GM12875 (cell line): ENCODE measurements around the gene CPVL.

ENCODE experiments used
- H3K4me3 ChIP-seq: one replicate; pipeline ENCODE4 v1.5.1; 2011; ENCODE audit warnings: low read depth, low read length, control low read depth
- CTCF ChIP-seq: IDR thresholded peaks from 2 replicates; pipeline ENCODE4 v1.5.1; 2011; ENCODE audit warnings: low read depth, mild to moderate bottlenecking, control low read depth, inconsistent platforms, low read length, moderate library complexity, borderline replicate concordance; ENCODE audit not compliant: insufficient read depth

CPVL gene

DNA sequence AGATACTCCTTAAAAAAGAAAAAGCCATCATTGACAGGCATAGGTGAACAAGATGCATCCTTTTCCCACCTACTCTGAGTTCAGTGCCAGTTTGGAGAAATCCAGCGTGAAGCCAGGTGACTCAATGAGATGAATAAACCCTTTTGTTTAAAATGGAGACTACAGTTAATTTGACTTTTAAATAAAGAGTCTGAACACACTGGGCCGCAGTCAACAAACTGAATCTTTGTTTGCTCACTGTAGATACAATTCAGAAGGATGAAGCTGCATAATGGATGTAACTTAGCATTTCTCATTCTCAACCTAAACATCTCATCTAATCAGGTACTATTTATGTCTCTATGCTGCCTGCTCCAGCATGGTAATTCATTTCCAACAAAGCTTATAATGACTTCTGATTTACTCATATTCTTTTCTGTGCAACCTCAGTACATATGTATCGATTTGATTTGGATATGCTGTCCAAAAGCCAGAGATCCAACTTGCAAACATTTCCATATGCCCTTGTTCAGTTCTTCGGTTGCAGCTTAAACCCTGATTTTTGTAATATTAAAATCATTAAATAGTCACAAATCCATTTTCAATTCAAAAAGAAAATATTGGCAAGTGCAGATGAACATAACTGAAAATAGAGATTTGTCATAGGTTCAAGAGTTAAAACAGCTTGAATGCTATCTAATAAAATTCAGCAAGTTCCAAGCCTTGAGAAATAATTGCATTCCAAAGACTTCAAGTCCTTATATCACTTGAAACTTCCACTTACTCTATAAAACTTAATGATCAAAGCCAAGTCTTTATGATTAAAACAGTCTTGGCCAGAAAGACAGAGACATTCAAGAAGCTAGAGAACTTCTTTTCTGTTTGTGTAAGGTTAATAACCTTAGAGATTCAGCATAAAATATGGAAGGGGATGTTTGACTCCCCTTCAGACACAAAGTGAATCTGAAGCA is 67.8 kb downstream of the CPVL start:
- no peak for TF ChIP-seq CTCF
- H3K4me3 ChIP-seq = no peak overlapping the region

GRCh38 chr7:29077854-29078253 is 68.5 kb downstream of the CPVL start:
- no peak overlapping the region for H3K4me3 ChIP-seq
- no peak for TF ChIP-seq CTCF

DNA sequence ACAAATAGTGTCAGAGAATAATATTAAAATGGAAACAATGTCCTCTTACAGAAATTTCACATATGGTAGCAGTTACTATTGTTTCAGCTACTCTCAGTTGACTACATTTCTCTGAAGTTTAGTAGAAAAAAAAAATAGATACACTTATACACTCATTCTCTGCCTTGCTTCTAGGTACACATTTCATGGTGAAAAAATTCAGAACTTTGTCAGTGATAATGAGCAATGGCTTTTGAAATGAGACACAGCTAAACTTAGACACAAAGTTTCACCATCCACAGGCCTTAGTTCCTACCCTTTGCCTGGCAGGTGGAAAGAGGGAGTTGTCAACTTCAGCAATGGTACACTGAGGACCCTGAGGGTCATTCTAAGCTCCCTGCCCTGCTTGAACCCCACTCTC is 69.2 kb downstream of the CPVL start:
- no peak for TF ChIP-seq CTCF
- H3K4me3 ChIP-seq = no peak overlapping the region

DNA sequence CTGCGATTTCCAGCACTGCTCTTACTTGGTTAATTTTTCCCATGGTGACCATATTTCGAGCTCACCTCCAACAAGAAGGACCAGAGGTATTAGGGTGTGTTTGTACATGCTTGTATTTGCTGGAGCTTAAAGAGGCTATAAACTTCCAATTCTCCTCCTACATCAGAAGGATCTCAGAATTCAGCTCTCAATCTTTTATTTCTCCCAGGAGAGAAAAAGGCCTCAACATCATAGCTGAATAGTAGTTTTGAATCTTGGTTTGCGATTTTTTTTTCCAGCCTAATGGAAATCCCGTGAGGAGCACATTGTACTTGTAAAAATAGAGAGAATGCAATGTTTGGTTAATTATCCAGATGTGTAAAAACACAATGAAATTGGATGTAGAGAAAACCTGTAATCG is 69.7 kb downstream of the CPVL start:
- no peak overlapping the region for H3K4me3 ChIP-seq
- TF ChIP-seq CTCF = no peak

DNA sequence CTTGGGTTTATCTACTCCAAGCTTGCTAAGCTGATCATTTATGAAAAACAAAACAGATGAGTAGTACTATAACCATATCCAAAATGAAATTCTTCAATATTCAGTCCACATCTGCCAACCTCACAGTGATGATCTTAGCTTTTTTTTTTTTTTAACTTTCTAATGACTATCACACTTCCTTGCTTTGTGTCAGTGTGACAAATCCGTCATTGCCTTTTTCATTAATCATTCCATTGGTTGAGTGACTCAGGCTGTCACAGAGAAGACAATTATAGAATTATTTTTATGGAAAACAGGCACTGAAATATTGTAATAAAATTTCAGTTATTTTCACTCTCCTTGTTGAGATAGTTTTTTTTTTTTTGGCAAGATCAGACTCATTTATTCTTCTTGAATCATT is 70.7 kb downstream of the CPVL start:
- no peak for TF ChIP-seq CTCF
- no peak overlapping the region for H3K4me3 ChIP-seq

DNA sequence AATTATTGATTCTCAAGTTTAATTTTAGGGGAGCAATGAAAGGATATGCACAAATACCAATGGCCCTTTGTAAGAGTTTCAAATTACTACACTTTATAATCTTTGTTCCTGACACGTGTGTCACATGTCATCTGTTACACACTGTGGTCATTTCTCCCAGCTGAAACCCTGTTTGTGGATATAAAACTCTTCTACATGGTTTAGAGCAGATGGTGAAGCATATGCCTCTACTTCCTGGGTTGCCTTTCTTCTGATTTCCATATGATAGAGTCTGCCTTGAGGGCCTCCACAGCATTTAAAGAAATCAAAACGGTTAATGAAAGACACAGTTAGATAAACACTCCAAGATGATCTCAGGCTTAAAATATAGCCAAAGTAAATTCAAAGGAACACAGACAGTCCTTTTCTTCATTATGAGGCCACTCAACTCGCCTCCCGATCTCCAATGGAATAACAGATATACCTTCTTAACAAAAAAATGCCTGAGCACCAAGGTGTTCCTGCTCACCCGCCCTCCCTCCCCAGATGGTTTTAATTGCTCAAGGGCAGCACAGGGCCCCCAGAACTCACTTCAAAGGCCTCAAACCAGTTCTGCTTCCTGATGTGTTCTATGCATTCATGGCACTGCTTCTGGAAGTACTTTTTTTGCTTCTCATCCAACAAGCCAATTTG is 75.0 kb downstream of the CPVL start:
- H3K4me3 ChIP-seq = no peak overlapping the region
- TF ChIP-seq CTCF = no peak
